IPS-NIHi7 (cell line): ENCODE measurements around the gene DDOST.
A peak's percentile ranks its signal among the peaks of the same experiment; 100 is the strongest.
"Not testable (repeated sequence)": the region's sequence is repeated elsewhere in the genome, so short reads cannot be mapped to it uniquely, and the experiment has no call there.

Source experiments
- DNase-seq: peaks from one replicate; pipeline ENCODE4 v3.0.0; 2012; ENCODE audit warnings: mixed read lengths; ENCODE audit errors: extremely low spot score

Gene DDOST

DNA sequence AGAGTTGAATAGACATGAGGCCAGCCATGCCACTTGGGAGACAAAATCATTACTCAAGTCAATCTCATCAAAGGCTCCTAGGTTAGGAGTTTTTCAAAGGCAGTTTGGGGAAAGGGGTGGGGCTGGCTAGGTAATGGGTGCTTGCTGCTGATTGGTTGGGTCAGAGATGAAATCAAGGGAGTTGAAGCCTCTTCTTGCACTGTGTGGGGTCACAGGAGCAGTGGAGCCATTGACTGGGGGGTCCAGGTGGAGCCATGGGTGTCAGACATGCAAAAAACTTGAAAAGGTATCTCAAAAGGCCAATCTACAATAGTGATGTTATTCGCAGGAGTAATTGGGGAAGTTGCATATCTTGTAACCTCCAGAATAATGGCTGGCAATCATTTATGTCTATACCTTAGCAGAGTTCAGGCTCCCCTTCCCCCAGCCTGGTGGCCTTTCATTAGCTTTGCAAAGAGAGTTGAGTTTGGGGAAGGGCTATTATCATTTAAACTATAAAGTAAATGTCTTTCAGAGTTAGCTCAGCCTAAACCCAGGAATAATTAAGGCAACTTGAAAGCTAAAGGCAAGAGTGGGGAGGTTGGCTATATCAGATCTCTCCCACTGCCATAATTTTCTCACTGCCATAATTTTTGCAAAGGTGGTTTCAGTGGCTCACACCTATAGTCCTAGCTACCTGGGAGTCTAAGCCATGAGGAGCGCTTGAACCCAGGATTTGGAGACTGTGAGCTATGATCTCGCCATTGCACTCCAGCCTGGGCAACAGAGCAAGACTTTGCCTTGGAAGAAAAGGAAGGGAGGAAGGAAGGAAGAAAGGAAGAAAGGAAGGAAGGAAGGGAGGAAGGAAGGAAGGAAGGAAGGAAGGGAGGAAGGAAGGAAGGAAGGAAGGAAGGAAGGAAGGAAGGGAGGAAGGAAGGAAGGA lies 35.7 kb downstream of the DDOST start:
- DNase-seq, result peak; percentile 42

DNA sequence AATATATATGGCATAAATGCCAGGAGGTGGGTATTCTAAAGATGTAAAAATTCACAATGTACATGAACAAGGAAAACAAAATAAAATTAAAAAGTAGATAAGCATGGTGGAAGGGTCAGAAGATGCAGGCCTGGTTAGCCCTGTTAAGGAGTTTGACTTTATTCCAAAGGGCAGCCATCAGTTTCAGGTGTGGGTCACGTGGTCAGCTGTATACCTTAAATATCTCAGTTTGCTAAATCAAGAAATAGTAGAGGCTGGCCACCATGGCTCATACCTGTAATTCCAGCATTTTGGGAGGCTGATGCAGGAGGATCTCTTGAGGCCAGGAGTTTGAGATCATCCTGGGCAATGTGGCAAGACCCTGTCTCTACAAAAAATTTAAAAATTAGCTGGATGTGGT lies 36.5 kb downstream of the DDOST start:
- no peak for DNase-seq

DNA sequence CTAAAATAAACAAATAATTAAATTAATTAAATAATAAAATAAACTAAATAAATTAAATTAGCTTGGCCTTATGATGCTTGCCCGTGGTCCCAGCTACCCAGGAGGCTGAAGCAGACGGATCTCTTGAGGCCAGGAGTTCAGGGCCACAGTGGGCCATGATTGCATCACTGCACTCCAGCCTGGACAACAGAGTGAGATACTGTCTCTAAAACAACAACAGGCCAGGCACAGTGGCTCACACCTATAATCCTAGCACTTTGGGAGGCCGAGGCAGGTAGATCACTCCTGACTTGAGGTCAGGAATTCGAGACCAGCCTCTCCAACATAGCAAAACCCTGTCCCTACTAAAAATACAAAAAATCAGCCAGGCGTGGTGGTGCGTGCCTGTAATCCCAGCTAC lies 40.2 kb downstream of the DDOST start:
- no peak for DNase-seq

DNA sequence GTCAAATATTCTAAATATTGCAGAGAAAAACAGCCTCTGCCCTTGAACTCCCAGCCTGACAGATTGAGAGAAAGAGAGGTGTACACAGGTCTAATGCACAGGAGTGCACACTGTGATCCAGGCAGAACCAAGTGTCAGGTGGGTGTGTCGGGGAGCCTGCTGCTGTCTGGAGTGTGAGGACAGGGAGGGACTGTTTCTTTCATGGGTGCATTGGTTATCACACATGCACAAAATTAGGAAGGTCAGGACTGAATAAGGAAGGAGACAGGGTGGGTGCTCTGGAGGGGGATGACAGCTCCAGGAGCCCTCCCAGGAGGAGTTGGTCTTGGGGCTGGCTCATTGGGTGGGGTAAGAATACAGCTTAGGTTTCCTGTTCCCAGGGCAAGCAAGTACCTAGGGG lies 41.2 kb downstream of the DDOST start:
- DNase-seq, result no peak

DNA sequence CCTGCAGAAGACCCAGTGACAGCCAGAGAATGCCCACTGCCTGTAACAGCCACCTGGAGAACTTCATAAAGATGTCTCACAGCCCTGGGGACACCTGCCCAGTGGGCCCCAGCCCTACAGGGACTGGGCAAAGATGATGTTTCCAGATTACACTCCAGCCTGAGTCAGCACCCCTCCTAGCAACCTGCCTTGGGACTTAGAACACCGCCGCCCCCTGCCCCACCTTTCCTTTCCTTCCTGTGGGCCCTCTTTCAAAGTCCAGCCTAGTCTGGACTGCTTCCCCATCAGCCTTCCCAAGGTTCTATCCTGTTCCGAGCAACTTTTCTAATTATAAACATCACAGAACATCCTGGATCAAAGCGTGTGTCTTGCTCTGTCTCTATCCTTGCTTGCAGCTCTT lies 42.6 kb downstream of the DDOST start:
- DNase-seq, result no peak

DNA sequence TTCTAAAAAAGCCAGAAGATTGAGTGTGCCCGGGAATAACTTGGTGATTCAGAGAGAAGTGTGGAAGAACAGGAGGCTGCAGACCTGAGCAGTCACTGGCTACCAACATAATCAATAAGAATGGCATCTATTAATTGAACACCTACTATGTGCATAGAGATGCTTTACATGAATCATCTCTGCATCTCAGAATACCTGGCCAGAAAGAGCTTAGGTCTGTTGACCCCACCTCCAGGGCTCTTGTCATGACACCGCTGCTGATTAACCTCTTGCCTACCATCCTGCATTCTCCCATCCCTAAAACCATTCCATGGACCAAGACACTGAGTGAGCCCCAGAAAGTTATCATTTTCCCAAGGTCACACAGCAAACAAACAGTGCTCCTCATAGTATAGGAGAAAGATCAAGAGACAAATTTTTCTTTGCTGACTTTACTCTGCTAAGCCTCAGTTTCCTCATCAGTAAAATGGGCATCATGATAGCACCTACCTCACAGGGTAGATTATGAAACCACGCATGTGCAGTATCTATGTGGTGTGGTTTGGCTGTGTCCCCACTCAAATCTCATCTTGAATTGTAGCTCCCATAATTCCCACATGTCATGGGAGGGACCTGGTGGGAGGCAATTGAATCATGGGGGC lies 44.2 kb downstream of the DDOST start:
- no peak for DNase-seq

DNA sequence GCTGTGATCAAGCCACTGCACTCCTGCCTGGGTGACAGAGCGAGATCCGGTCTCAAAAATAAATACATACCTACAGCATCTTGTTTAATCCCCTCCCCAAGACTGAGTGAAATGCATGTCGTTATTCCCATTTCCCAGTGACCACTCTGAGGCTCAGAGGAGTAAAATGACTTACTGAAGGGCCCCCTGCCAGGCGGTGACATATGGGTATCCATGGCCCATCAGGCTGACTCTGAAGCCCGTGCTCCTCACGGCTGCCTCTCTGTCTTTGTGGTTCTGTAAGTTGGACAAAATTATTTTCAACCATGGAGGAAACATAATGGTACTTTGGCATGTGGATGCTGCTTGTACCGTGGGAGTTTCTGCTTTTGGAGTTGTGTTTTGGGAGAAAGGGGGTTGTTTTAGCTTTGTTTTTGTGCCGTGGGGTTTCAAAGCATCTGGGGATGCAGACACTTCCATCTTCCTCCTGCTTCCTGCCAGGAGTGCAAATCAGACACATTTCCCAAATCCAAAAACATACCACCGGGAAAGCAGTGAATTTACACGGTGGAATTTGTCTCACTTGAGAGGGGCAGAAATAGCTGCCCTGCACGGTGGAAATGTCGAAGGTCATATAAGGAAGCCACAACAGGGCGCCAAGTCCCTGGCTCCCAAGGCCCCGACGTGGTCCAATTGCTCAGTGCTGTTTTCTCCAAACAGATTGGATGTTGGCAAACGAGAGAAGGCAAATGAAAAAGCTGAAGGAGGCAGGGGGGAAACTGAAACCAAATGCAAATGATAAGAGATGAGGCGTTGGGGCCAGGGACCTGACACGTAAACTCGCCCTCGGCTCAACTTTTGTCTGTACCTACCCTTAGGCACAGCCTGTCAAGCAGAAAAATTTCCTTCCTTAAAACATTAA lies 45.0 kb downstream of the DDOST start:
- DNase-seq, result no peak

DNA sequence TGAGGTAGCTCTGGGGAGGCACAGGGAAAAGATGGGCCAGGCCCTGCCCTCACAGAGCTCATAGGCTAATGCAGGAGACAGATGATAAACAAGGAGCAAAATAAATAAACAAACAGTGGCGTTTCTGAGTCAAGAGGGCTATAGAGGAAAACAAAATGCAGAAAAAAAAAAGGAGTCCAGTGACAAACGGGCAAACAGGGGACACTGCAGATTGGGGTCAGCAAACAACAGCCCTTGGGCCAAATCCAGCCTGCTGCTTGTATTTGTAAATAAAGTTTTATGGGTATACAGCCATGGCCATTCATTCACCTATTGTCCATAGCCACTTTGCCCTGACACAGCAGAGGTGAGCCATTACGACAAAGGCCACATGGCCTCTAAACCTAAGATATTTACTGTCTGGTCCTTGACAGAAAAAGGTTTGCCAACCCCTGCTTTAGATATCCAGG lies 47.0 kb downstream of the DDOST start:
- no peak for DNase-seq

DNA sequence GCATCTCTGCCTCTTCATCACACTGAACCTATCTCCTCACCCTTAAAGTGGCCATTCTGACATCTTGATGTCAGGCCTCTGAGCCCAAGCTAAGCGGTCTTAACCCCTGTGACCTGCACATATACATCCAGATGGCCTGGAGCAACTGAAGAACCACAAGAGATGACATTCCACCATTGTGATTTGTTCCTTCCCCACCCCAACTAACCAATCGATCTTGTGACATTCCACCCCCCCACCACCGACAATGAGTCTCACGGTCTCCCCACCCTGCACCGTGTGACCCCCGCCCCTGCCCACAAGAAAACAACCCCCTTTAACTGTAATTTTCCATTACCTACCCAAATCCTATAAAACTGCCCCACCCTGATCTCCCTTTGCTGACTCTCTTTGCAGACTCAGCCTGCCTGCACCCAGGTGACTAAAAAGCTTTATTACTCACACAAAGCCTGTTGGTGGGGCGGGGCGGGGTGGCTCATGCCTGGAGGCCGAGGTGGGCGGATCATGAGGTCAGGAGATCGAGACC lies 48.9 kb downstream of the DDOST start:
- DNase-seq, result no peak

DNA sequence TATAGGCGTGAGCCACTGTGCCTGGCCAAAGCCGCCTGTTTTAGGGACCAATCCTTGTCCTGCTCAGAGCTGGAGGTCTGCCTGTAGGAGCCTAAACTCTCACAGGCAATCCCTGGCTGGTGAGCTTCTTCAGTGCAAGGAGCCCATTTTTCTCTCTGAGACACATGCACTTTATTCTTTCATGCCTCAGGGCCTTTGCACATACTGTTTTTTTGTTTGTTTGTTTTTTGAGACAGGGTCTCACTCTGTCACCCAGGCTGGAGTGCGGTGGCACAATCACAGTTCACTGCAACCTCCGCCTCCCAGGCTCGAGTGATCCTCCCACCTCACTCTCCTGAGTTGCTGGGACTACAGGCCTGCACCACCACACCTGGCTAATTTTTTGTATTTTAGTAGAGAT lies 49.5 kb downstream of the DDOST start:
- no peak for DNase-seq

DNA sequence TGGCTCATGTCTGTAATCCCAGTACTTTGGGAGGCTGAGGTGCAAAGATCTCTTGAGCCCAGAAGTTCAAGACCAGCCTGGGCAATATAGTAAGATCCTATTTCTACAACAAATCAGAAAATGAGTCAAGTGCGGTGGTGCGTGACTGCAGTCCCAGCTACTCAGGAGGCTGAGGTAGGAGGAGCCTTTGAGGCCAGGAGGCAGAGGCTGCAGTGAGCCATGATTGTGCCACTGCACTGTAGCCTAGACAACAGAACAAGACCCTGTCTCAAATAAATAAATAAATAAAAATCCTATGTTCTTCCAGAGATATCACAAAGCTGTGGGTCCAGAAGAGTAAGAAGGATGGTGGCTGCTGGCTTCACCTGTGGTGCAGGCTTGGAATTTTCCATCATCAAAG lies 50.2 kb downstream of the DDOST start:
- no peak for DNase-seq

DNA sequence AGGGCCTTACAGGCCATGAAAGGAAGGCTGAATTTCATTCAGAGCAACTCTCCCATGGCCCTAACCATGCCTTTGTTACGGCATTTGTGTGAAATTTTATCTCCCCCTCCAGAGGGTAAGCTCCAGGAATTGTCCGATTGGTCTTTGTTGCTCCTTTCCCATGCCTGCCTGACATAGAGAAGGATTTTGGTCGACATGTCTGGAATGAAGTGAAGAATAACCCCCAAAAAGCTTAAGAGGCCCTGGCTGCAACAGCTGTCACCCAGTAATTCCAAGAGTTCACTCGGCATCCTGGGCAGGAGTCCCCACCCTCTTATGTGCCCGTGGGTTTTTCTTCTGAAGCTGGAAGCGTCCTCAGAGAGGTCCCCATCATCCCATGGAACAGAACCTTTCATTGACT lies 51.6 kb downstream of the DDOST start:
- DNase-seq, result no peak

DNA sequence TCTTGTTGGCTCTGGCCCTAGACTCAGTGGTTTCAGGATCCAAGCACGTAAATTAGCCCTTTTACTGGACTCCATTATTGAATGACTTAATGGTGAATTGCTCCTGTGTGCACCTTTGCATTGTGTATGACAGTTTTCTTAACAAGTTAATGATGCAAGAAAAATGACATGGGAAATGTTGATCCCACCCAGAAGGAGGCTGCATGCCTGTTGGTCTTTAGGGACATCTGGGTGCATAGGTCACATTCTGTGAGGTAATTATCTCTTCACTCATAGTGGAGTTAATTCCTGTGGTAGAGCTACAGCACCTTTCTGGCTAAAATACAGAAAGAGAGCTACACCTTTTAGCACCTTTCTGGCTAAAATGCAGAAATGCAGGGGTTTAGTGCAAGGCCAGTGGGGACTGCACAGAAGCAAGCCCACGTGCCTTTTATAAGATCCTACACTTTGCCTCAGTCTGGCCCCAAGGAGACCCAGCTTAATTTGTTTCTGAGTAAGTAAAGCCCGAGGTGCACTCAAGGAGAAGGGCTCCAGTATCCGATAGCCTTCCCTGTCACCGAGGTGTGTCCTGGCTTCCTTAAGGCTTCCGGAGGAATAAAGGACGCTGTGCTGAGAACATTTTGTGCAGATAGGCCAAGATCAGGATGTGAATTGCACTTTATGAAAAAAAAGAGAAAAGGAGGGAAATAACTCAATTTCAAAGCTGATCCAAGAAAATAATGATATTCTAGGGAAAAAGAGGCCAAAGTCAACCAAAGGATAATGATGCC lies 54.2 kb downstream of the DDOST start:
- not testable (repeated sequence) for DNase-seq

DNA sequence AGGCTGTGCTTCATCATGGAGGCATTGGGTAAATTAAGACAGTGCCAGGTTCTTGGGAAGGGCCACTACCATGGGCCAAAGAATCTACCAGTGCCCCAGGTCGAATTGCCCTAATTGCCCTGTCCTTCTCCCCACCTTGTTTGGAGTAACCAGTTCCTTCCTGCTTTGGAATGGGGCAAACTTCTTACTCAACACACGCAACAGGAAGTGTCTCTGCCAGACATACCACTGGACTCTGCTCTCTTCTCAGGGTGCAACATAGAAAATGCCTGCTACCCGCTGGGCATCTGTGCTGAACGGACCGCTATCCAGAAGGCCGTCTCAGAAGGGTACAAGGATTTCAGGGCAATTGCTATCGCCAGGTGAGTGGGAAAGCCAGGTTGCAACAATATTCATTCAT lies 56.5 kb downstream of the DDOST start:
- DNase-seq, result no peak

DNA sequence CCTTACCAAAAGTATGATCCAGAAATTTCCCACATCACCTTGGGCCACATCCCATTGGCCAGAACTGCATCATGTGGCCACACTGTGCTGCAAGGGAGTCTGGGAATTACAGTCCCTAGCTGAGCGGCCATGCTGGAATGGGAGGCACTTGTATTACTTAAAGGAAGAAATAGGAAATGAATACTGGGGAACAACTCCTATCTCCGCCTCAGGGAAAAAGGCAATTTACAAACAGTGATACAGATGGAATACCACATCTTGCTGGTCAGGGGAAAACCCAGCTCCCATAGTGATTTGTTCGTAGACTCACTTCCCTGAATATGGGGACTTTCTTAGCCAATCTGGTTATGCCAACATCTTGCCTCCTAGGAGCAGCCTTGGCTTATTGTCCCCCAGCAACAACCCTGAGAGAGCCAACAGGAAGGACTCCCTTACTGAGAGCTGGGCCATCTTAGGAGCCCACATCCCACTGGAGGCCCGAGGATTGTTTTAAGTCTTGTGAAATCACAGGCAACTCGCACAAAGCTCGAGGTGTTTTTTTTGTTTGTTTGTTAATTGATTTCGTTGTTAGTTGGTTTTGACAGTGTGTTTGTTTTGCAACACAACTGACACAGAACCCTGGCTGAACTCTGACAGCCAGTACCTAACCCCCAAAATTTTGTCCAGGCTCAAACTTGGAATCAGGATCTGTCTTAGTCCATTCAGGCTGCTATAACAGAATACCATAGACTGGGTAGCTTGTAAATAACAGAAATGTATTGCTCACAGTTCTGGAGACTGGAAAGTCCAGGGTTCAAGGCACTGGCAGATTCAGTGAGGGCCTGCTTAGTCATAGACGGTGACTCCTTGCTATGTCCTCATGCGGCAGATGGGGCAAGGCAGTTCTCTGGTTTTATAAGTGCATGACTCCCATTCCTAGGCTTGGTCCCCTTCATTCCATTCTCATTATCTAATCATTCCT lies 57.4 kb downstream of the DDOST start:
- DNase-seq, result no peak

DNA sequence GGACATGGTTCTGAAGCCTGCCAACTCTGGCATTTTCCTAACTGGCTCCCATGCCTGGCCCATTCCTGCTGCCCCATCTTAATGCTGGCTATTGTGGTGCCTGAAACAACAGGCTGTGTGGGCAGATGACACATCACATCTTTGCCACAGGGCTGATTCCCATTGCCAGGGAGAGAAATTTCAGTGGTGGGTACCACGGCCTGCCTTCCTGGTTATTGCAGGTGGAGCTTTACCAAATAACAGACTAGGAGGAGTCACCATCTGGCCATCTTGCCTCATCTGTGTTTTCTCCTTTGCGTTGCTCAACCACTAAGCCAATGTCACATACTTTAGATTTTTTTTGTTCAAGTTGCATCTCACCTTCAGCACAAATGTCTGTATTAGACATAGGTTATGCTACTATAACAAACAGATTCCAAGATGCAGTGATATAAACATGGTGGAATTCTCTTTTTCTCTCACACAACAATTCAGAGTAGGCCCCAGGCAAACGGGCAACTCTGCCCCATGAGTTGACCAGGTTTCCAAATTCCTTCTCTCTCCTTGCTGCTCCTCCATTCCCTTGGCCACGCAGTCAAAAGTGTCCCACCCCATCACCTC lies 58.2 kb downstream of the DDOST start:
- DNase-seq, result no peak
